CD4-positive, CD25-positive, alpha-beta regulatory T cell (primary cell): ENCODE results near the gene SCUBE1. TPM values are rescaled to one million over a fixed set of nuclear protein-coding genes. Genes with fewer than 3 reads are reported as not detected.

Source experiments
- ATAC-seq, 2 donors: fragments of 150-1000 bp; cut with Tn5 transposase; one replicate each; pipeline ENCODE4 v1.10.0; 2021; ENCODE audit warnings: low read depth in 2 of 2, moderate number of reproducible peaks in 2 of 2, moderate library complexity in 1 of 2
- DNase-seq, 3 donors: peaks; one replicate each; pipeline versions ENCODE4 v3.0.0 to v3.0.0-alpha.2; 2012 to 2022; ENCODE audit warnings: mixed read lengths in 1 of 3
- H3K27ac ChIP-seq: one replicate; pipeline ENCODE4 v1.7.0; 2013; ENCODE audit warnings: mild to moderate bottlenecking, low read length; ENCODE audit not compliant: insufficient read depth, poor library complexity, severe bottlenecking
- H3K27me3 ChIP-seq: one replicate; pipeline ENCODE4 v1.7.0; 2013; ENCODE audit warnings: low read length; ENCODE audit not compliant: control insufficient read depth, insufficient read depth
- H3K36me3 ChIP-seq: one replicate; pipeline ENCODE4 v1.7.0; 2013; ENCODE audit warnings: mild to moderate bottlenecking, low read length, moderate library complexity; ENCODE audit not compliant: control insufficient read depth, insufficient read depth
- H3K4me1 ChIP-seq: 2 replicates; pipeline ENCODE4 v1.7.0; 2013; ENCODE audit warnings: mild to moderate bottlenecking, low read length; ENCODE audit not compliant: insufficient read depth, control insufficient read depth, poor library complexity, severe bottlenecking
- H3K4me3 ChIP-seq: one replicate; pipeline ENCODE4 v1.7.0; 2013; ENCODE audit warnings: low read depth, mild to moderate bottlenecking, low read length, moderate library complexity
- H3K9me3 ChIP-seq, 2 experiments: 1 replicate in 1 of 2; 2 replicates in 1 of 2; pipeline ENCODE4 v1.7.0; 2013; ENCODE audit warnings: low read length in 2 of 2, mild to moderate bottlenecking in 1 of 2, moderate library complexity in 1 of 2; ENCODE audit not compliant: control insufficient read depth in 2 of 2
- H3K27ac Mint-ChIP-seq, 3 donors: one replicate each; pipeline ENCODE4 v1.8.0; 2020 to 2022; ENCODE audit warnings: mild to moderate bottlenecking in 3 of 3, mixed read lengths in 3 of 3, moderate library complexity in 2 of 3
- H3K27me3 Mint-ChIP-seq: one replicate; pipeline ENCODE4 v1.8.0; 2022; ENCODE audit warnings: mild to moderate bottlenecking, mixed read lengths
- H3K36me3 Mint-ChIP-seq: one replicate; pipeline ENCODE4 v1.8.0; 2020; ENCODE audit warnings: mixed read lengths
- H3K4me1 Mint-ChIP-seq, 4 donors: one replicate each; pipeline ENCODE4 v1.8.0; 2020 to 2022; ENCODE audit warnings: mixed read lengths in 4 of 4, mild to moderate bottlenecking in 1 of 4
- H3K4me3 Mint-ChIP-seq, 4 donors: one replicate each; pipeline ENCODE4 v1.8.0; 2020 to 2022; ENCODE audit warnings: mild to moderate bottlenecking in 4 of 4, mixed read lengths in 4 of 4, moderate library complexity in 3 of 4
- H3K9me3 Mint-ChIP-seq, 7 donors: one replicate each; pipeline ENCODE4 v1.8.0; 2020 to 2022; ENCODE audit warnings: mixed read lengths in 7 of 7, mild to moderate bottlenecking in 3 of 7, moderate library complexity in 2 of 7
- polyA plus RNA-seq, 4 donors: library from polyadenylated mRNA; unstranded; fragments of 300-500 nt; fragmentation: Illumina TruSeq; gene quantifications; one replicate each; pipeline ENCODE4 v1.2.3, GENCODE V29; 2021
- total RNA-seq: library from RNA; stranded (reverse); gene quantifications from one replicate; pipeline ENCODE4 v1.2.3, GENCODE V29; 2022

The SCUBE1 gene
- total and polyA plus RNA-seq, 5 donors from 2014 or later: 0.74 TPM; not detected in 4

- no peak overlapping the region for H3K27ac ChIP-seq
- Mint-ChIP-seq H3K36me3 (no peaks in the 10 kb centered on the region), H3K4me3 (no peak overlapping the region), H3K9me3 (no peaks in the 10 kb centered on the region), H3K27ac (peak overlapping the region in 1 of 3 donors; percentile 46), H3K4me1 (peaks cover 0 to 12% (median 0%) of the 10 kb centered on the region in 4 donors), H3K27me3 (no peaks in the 10 kb centered on the region)
- H3K36me3 ChIP-seq: no peaks in the 10 kb centered on the region
- DNase-seq (no peak), ATAC-seq (no peak)
- H3K27me3 ChIP-seq: no peaks in the 10 kb centered on the region
- no peaks in the 10 kb centered on the region for H3K9me3 ChIP-seq
- H3K4me3 ChIP-seq: no peak overlapping the region
- peaks cover 6% of the 10 kb centered on the region for H3K4me1 ChIP-seq
These were observed 134.3 kb downstream of the SCUBE1 start for GRCh38 chr22:43208703-43209522.

- Histone ChIP-seq H3K9me3 (no peaks in the 10 kb centered on the region), H3K4me3 (no peak overlapping the region), H3K36me3 (no peaks in the 10 kb centered on the region), H3K4me1 (peaks cover 6% of the 10 kb centered on the region), H3K27ac (no peak overlapping the region), H3K27me3 (no peaks in the 10 kb centered on the region)
- DNase-seq: no peak
- no peak overlapping the region for H3K4me3 Mint-ChIP-seq
- H3K36me3 Mint-ChIP-seq: no peaks in the 10 kb centered on the region
- H3K27me3 Mint-ChIP-seq: no peaks in the 10 kb centered on the region
- no peak overlapping the region for H3K27ac Mint-ChIP-seq
- peaks cover 0 to 12% (median 0%) of the 10 kb centered on the region in 4 donors for H3K4me1 Mint-ChIP-seq
- ATAC-seq: no peak
- no peaks in the 10 kb centered on the region for H3K9me3 Mint-ChIP-seq
These were observed 135.1 kb downstream of the SCUBE1 start for GRCh38 chr22:43207849-43208702.

- Mint-ChIP-seq H3K9me3 (peaks cover 0 to 2% (median 0%) of the 10 kb centered on the region in 7 donors), H3K4me3 (no peak overlapping the region), H3K27ac (no peak overlapping the region), H3K4me1 (peaks cover 0 to 12% (median 0%) of the 10 kb centered on the region in 4 donors), H3K27me3 (no peaks in the 10 kb centered on the region), H3K36me3 (no peaks in the 10 kb centered on the region)
- Histone ChIP-seq H3K36me3 (no peaks in the 10 kb centered on the region), H3K27ac (no peak overlapping the region), H3K27me3 (no peaks in the 10 kb centered on the region), H3K9me3 (no peaks in the 10 kb centered on the region), H3K4me1 (peaks cover 6% of the 10 kb centered on the region), H3K4me3 (no peak overlapping the region)
- DNase-seq (no peak), ATAC-seq (no peak)
These were observed 135.8 kb downstream of the SCUBE1 start for GRCh38 chr22:43207386-43207785.

GRCh38 chr22:43206509-43207161, 136.5 kb downstream of the SCUBE1 start:
- H3K9me3 ChIP-seq: no peaks in the 10 kb centered on the region
- DNase-seq (no peak), ATAC-seq (no peak)
- Mint-ChIP-seq H3K4me1 (peaks cover 0 to 12% (median 0%) of the 10 kb centered on the region in 4 donors), H3K27ac (peak overlapping the region in 2 of 3 donors; percentile 65 to 67), H3K36me3 (no peaks in the 10 kb centered on the region), H3K4me3 (peak overlapping the region in 1 of 4 donors; percentile 19), H3K9me3 (peaks cover 0 to 2% (median 0%) of the 10 kb centered on the region in 7 donors), H3K27me3 (no peaks in the 10 kb centered on the region)
- no peak overlapping the region for H3K27ac ChIP-seq
- no peaks in the 10 kb centered on the region for H3K27me3 ChIP-seq
- H3K4me1 ChIP-seq: peaks cover 6% of the 10 kb centered on the region
- H3K36me3 ChIP-seq: no peaks in the 10 kb centered on the region
- H3K4me3 ChIP-seq: no peak overlapping the region

GRCh38 chr22:43205748-43206508, 137.2 kb downstream of the SCUBE1 start:
- DNase-seq: no peak
- Mint-ChIP-seq H3K9me3 (peaks cover 0 to 2% (median 0%) of the 10 kb centered on the region in 7 donors), H3K36me3 (no peaks in the 10 kb centered on the region), H3K27ac (peak overlapping the region in 1 of 3 donors; percentile 65), H3K4me3 (no peak overlapping the region), H3K4me1 (peaks cover 0 to 12% (median 0%) of the 10 kb centered on the region in 4 donors), H3K27me3 (no peaks in the 10 kb centered on the region)
- no peak for ATAC-seq
- H3K27me3 ChIP-seq: no peaks in the 10 kb centered on the region
- no peaks in the 10 kb centered on the region for H3K9me3 ChIP-seq
- no peak overlapping the region for H3K27ac ChIP-seq
- no peak overlapping the region for H3K4me3 ChIP-seq
- H3K36me3 ChIP-seq: no peaks in the 10 kb centered on the region
- H3K4me1 ChIP-seq: peaks cover 6% of the 10 kb centered on the region

GRCh38 chr22:43205261-43205691, 137.9 kb downstream of the SCUBE1 start:
- no peaks in the 10 kb centered on the region for H3K27me3 Mint-ChIP-seq
- Histone ChIP-seq H3K36me3 (no peaks in the 10 kb centered on the region), H3K27me3 (no peaks in the 10 kb centered on the region), H3K27ac (no peak overlapping the region), H3K4me1 (peaks cover 6% of the 10 kb centered on the region), H3K4me3 (no peak overlapping the region), H3K9me3 (no peaks in the 10 kb centered on the region)
- no peaks in the 10 kb centered on the region for H3K36me3 Mint-ChIP-seq
- peak overlapping the region in 1 of 3 donors; percentile 56 for H3K27ac Mint-ChIP-seq
- H3K4me3 Mint-ChIP-seq: no peak overlapping the region
- H3K4me1 Mint-ChIP-seq: peaks cover 0 to 12% (median 0%) of the 10 kb centered on the region in 4 donors
- peaks cover 0 to 2% (median 0%) of the 10 kb centered on the region in 7 donors for H3K9me3 Mint-ChIP-seq
- no peak for ATAC-seq
- no peak for DNase-seq

- Mint-ChIP-seq H3K27ac (no peak overlapping the region), H3K36me3 (no peaks in the 10 kb centered on the region), H3K27me3 (peaks cover 2% of the 10 kb centered on the region), H3K4me3 (no peak overlapping the region), H3K4me1 (peaks cover 0 to 12% (median 0%) of the 10 kb centered on the region in 4 donors), H3K9me3 (peaks cover 0 to 2% (median 0%) of the 10 kb centered on the region in 7 donors)
- H3K27ac ChIP-seq: no peak overlapping the region
- no peaks in the 10 kb centered on the region for H3K27me3 ChIP-seq
- DNase-seq (no peak), ATAC-seq (no peak)
- peaks cover 6% of the 10 kb centered on the region for H3K4me1 ChIP-seq
- H3K36me3 ChIP-seq: no peaks in the 10 kb centered on the region
- no peaks in the 10 kb centered on the region for H3K9me3 ChIP-seq
- H3K4me3 ChIP-seq: no peak overlapping the region
These were observed 139.6 kb downstream of the SCUBE1 start for GRCh38 chr22:43203471-43203981.
